ENCODE data around the gene MKRN1.
A peak's percentile ranks its signal among the peaks of the same experiment; 100 is the strongest.
"Not testable (repeated sequence)": the region's sequence is repeated elsewhere in the genome, so short reads cannot be mapped to it uniquely, and the experiment has no call there.

MKRN1 gene

GRCh38 chr7:140484951-140485499 is 5.7 kb upstream of the MKRN1 start:
- no peak for DNase-seq

DNA sequence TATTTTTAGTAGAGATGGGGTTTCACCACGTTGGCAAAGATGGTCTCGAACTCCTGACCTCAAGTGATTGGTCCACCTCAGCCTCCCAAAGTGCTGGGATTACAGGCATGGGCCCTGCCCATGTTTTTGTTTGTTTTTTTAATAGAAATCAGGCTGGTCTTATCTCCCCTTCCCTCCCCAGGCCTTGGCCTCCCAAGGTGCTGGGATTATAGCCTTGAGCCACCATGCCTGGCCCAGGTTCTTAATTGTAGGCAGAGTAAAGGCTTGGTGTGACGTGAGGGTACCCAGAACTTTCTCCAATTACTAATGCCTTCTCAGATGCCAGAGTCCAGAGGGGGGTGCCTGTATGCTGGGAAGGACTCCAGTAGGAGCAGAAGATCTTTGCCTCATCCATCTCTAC is 5.2 kb upstream of the MKRN1 start:
- no peak for DNase-seq

DNA sequence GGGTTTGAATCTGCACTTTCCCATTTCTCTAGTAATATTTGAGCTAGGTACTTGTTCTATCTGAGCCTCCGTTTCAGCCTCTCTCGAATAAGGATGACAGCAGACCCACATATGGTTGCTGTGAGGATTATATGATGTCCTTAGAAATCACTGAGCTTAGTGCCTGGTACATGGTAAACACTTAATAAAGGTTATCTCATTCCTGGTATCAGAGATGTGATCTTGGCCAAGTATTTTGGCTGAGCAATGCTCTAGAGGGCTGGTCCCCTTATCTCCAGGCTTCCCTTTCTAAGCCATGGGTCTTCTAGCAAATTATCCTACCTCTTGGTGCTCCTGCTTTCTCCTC is 407 bp upstream of the MKRN1 start:
- no peak for DNase-seq

DNA sequence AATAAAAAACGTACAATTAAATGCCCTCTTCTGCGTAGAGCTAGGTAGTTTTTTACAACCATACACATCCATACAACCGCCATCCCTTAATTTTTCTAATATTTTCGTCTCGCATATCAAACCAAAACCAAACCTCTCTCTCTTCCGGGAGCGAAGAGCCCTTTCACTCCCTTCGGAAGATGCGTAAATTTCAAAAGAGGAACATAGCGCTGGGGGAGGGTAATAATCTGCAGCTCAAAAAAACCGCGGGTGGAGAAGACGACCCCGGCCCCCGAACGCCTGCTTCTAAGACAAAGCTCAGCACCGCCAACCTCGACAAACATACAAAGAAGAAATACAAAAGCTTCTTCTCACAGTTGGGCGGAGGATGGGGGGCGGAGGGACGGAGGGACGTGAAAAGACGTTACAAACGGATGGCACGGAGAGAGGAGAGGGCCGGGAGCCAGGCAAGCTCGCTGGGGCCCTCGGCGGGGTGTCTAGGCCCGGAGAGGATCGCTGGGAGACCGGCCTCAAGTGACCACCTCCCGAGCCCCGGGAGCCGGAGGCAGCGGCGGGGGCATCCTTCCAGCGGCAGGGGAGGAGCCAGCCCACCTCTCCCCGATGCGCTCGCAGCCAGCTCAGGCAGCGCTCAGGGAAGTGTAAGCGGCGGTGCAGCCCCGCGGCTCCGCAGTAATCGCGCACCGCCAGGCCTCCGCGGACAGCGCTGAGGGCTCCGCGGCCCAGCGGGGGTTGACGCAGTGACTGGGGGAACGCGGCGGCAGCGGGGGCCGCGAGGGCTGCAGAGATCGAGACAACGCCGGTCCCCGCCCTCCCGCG is 851 bp downstream of the MKRN1 start:
- peak; percentile 69 for DNase-seq

DNA sequence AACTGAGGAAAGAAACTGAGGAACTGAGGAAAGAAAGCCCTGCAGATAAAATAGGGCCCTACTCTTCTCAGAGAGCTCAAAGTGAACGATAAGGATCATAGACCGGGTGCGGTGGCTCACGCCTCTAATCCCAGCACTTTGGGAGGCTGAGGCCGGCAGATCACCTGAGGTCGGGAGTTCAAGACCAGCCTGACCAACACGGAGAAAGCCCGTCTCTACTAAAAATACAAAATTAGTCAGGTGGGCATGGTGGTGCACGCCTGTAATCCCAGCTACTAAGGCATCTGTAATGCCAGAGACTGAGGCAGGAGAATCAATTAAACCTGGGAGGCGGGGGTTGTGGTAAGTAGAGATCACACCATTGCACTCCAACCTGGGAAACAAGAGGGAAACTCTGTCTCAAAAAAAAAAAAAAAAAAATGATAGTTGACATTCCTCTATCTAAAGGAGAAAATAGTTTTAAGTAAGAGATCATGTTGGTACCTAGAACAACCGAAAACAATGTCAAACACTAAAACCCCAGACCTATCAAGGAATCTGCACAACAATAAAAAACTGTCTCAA is 2.5 kb downstream of the MKRN1 start:
- DNase-seq, result no peak

DNA sequence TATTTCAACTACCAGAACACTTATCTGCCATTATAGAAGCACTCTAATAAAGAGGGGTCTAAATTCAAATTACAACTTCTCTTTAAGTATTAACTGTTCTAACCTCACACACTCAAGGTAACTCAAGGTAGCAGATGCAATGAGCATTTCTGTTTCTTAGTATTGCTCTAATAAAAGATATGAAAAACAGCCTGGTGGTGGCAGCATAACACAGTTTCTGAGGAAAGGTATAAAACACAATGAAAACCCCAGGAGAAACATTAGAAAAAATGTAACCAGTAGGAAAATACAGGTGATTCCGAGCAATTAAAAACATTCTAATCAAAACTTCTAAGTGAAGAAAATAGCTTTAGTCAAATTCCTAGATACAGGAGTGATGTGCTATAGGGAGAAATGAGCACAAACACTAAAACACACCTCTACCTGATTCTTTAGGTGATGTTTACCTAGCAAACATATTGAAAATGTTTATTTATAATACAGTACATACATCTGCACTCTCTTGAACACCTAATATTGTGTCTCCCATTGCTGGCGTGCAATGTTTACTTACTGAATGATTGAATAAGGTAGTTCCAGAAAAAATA is 3.5 kb downstream of the MKRN1 start:
- DNase-seq, result peak; percentile 74

- no peak for DNase-seq
Observed at GRCh38 chr7:140463111-140463510, 16.2 kb downstream of the MKRN1 start.

DNA sequence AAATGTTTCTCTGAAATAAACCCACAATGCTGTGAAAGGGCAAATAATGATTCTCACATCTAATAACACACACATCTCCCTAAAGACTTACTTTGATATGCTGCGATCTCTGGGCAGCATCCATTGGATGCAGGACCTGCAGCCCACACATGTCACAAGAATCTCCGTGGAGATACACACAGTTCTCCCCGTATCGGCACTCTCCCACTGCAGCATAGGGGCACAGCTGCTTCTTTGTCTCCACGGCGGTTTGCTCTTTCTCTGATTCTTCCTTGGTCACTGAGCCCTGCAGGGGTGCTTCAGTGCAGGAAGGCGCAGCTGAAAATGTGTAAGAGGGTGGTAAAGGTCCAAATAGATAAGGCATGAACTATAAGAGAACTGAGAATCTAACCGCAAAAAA is 20.4 kb downstream of the MKRN1 start:
- no peak for DNase-seq

DNA sequence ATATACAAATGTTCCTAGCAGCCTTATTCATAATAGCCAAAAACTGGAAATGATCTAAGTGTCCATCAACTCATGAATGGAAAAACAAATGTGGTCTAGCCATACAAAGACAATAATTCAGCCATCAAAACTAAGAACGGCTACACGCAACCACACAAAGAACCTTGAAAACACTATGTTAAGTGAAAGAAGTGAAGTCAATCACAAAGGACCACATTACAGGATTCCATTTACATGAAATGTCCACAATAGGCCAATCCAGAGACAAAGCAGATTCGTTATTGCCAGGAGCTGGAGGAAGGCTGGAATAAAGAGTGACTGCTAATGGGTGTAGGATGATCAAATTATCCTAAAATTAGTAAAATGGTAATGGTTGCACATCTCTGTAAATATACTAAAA is 21.1 kb downstream of the MKRN1 start:
- DNase-seq, result no peak

GRCh38 chr7:140456551-140457051 is 22.7 kb downstream of the MKRN1 start:
- DNase-seq, result no peak

- DNase-seq, result no peak
Observed at GRCh38 chr7:140455743-140456142, 23.6 kb downstream of the MKRN1 start.

DNA sequence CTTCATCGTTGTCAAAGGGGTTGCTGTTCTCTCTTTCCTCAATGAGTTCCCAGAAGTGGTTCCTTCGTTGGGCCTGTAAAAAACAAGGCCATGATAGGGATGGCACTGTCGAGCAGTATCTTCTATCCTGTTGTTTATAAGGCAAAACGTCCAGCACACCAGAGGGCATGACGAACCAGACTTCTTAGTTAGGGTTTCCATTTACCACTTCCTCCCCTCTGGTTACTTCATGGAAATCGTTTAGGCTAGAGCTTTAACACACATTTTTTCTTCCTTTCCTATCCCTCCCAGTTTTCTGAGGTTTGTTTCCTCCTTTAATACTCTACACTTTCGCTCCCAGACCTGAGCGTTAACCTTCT is 24.7 kb downstream of the MKRN1 start:
- no peak for DNase-seq

- DNase-seq, result not testable (repeated sequence)
Observed at GRCh38 chr7:140453785-140454656, 25.3 kb downstream of the MKRN1 start.

DNA sequence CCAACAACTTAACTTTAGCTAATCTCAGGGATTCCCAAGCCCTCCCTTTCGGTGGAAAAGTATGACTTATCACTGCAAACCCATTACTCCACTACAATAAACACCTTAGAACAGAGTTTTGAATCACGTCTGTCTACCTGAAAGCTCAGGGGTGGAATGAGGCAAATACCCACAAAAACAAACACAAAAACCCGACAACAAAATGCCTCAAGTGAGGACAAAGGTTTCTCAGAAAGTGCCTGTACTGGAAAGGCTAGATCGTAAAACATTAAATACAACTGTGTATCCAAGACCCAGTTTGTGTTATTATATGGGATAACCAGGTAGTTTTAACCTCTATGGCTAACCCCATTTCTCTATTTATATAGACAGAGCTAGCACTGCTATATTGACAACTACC is 26.0 kb downstream of the MKRN1 start:
- DNase-seq, result no peak

- no peak for DNase-seq
Observed at GRCh38 chr7:140451716-140452115, 27.6 kb downstream of the MKRN1 start.

GRCh38 chr7:140448781-140449480 is 30.4 kb downstream of the MKRN1 start:
- DNase-seq, result no peak

DNA sequence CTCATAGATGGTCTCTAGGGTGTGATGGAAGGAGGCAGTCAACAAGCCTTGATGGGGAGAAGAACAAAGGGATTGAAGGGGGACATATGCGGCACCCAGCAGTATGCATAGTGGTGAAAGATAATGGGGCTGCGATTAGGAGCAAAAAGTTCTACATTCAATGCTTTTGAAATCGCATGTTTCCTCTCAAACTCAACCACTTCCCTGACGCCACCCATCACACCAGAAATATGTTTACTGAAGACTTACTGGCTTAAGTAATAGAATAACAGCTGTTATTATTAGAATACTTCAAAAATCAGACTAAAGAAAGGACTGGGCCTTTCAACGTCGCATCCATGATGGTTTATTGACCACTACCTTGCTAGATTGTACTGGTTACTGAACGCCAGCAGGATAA is 31.5 kb downstream of the MKRN1 start:
- no peak for DNase-seq

- DNase-seq, result no peak
Observed at GRCh38 chr7:140446467-140446866, 32.8 kb downstream of the MKRN1 start.

- no peak for DNase-seq
Observed at GRCh38 chr7:140441519-140441918, 37.8 kb downstream of the MKRN1 start.

GRCh38 chr7:140440593-140440992 is 38.7 kb downstream of the MKRN1 start:
- DNase-seq, result no peak

GRCh38 chr7:140439359-140439758 is 39.9 kb downstream of the MKRN1 start:
- DNase-seq, result no peak

DNA sequence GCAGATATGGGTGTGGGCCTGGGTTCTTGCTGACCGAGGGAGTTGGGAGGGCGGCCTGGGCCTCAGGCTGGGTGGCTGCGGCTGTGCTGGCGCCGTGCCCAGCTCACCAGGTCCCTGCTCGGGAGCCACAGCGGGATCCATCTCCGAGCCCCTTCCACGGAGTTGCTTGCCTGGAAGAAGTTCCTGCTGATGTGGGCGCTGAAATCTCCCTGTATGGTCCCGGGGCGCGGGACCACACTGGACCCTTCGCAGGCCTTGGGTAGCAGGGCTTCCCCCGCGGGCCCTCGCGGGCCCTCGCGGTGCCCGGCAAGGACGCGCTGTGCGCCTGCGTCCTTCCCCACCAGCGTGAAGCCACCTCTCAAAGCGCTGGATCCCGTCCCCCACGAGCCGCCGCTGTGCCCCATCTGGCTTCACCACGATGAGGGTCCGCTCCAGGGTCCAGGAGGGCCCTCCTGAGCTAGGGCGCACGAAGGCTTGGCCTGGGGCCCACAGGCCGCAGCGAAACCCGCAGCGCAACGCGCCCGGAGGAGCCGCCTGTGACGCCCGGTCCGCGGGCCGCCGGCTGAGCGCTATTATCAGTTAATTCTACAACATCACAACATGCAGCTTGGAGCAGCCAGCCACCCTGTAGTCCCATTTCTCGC is 43.9 kb downstream of the MKRN1 start:
- DNase-seq, result no peak
